Activated T-helper 2 cell treated with anti-CD3 and anti-CD28 coated beads, Interferon-gamma antibody, Interleukin-2, Interleukin-4, amounts not matched to agents 10 μg/mL and 5 μg/mL and 100 μg/mL, durations not matched to agents 14 hours and 24 hours and 36 hours (primary cell): ENCODE results near the gene ANK2. TPM values are rescaled to one million over a fixed set of nuclear protein-coding genes. Genes with fewer than 3 reads are reported as not detected.

Experiments
- DNase-seq: peaks from one replicate; pipeline ENCODE4 v3.0.0; 2021; ENCODE audit warnings: low spot score
- H3K27ac Mint-ChIP-seq: one replicate; pipeline ENCODE4 v1.8.0; 2021; ENCODE audit warnings: mixed read lengths
- H3K27me3 Mint-ChIP-seq: one replicate; pipeline ENCODE4 v1.8.0; 2021; ENCODE audit warnings: low read depth, mixed read lengths
- H3K36me3 Mint-ChIP-seq: one replicate; pipeline ENCODE4 v1.8.0; 2021; ENCODE audit warnings: low read depth, mixed read lengths
- H3K4me1 Mint-ChIP-seq: one replicate; pipeline ENCODE4 v1.8.0; 2021; ENCODE audit warnings: low read depth, mixed read lengths
- H3K4me3 Mint-ChIP-seq: one replicate; pipeline ENCODE4 v1.8.0; 2021; ENCODE audit warnings: low read depth, mild to moderate bottlenecking, moderate library complexity, mixed read lengths
- H3K9me3 Mint-ChIP-seq: one replicate; pipeline ENCODE4 v1.8.0; 2021; ENCODE audit warnings: mixed read lengths
- intact Hi-C: fragments of 100-400 bp; cut with micrococcal nuclease; formaldehyde crosslinking; loops from one replicate; pipeline ENCODE4 v1.15.1; 2023
- total RNA-seq: library from RNA; stranded (reverse); gene quantifications from 2 replicates; pipeline ENCODE4 v1.2.3, GENCODE V29; 2022

The ANK2 gene
- total RNA-seq, 1 donor from 2014 or later, result 2.9 TPM

- Mint-ChIP-seq H3K4me1 (no peaks in the 10 kb centered on the region), H3K9me3 (no peaks in the 10 kb centered on the region), H3K27ac (no peak overlapping the region), H3K27me3 (no peaks in the 10 kb centered on the region), H3K36me3 (no peaks in the 10 kb centered on the region), H3K4me3 (no peak overlapping the region)
- intact Hi-C loops, result no loop called here
- DNase-seq, result no peak
Observed at GRCh38 chr4:113080050-113080449, 30.6 kb downstream of the ANK2 start.

- Mint-ChIP-seq H3K27ac (no peak overlapping the region), H3K4me1 (no peaks in the 10 kb centered on the region), H3K9me3 (no peaks in the 10 kb centered on the region), H3K27me3 (no peaks in the 10 kb centered on the region), H3K4me3 (no peak overlapping the region), H3K36me3 (no peaks in the 10 kb centered on the region)
- intact Hi-C loops, result no loop called here
- no peak for DNase-seq
Observed at GRCh38 chr4:113080624-113081023, 31.2 kb downstream of the ANK2 start.

GRCh38 chr4:113083346-113083745, 33.9 kb downstream of the ANK2 start:
- no peaks in the 10 kb centered on the region for H3K27me3 Mint-ChIP-seq
- intact Hi-C loops, result no loop called here
- no peaks in the 10 kb centered on the region for H3K4me1 Mint-ChIP-seq
- H3K9me3 Mint-ChIP-seq, result no peaks in the 10 kb centered on the region
- no peak for DNase-seq
- no peak overlapping the region for H3K27ac Mint-ChIP-seq
- H3K4me3 Mint-ChIP-seq, result no peak overlapping the region
- no peaks in the 10 kb centered on the region for H3K36me3 Mint-ChIP-seq

- H3K4me3 Mint-ChIP-seq, result no peak overlapping the region
- DNase-seq, result no peak
- no peaks in the 10 kb centered on the region for H3K9me3 Mint-ChIP-seq
- no peaks in the 10 kb centered on the region for H3K36me3 Mint-ChIP-seq
- H3K27me3 Mint-ChIP-seq, result no peaks in the 10 kb centered on the region
- intact Hi-C loops, result no loop called here
- no peak overlapping the region for H3K27ac Mint-ChIP-seq
- H3K4me1 Mint-ChIP-seq, result no peaks in the 10 kb centered on the region
Observed at GRCh38 chr4:113086172-113086695, 36.8 kb downstream of the ANK2 start.

GRCh38 chr4:113088050-113088449, 38.6 kb downstream of the ANK2 start:
- Mint-ChIP-seq H3K27me3 (no peaks in the 10 kb centered on the region), H3K36me3 (no peaks in the 10 kb centered on the region), H3K27ac (no peak overlapping the region), H3K4me1 (no peaks in the 10 kb centered on the region), H3K9me3 (no peaks in the 10 kb centered on the region), H3K4me3 (no peak overlapping the region)
- intact Hi-C loops, result no loop called here
- DNase-seq, result no peak

- no peaks in the 10 kb centered on the region for H3K9me3 Mint-ChIP-seq
- H3K36me3 Mint-ChIP-seq, result no peaks in the 10 kb centered on the region
- no peak overlapping the region for H3K27ac Mint-ChIP-seq
- no peaks in the 10 kb centered on the region for H3K4me1 Mint-ChIP-seq
- H3K27me3 Mint-ChIP-seq, result no peaks in the 10 kb centered on the region
- no peak for DNase-seq
- H3K4me3 Mint-ChIP-seq, result no peak overlapping the region
- intact Hi-C loops, result no loop called here
Observed at GRCh38 chr4:113090954-113091353, 41.5 kb downstream of the ANK2 start.

GRCh38 chr4:113094331-113094730, 44.9 kb downstream of the ANK2 start:
- Mint-ChIP-seq H3K36me3 (no peaks in the 10 kb centered on the region), H3K4me1 (no peaks in the 10 kb centered on the region), H3K27me3 (no peaks in the 10 kb centered on the region), H3K27ac (no peak overlapping the region), H3K9me3 (no peaks in the 10 kb centered on the region), H3K4me3 (no peak overlapping the region)
- DNase-seq, result no peak
- intact Hi-C loops, result no loop called here

GRCh38 chr4:113094802-113095201, 45.3 kb downstream of the ANK2 start:
- H3K27me3 Mint-ChIP-seq, result no peaks in the 10 kb centered on the region
- no peak overlapping the region for H3K27ac Mint-ChIP-seq
- H3K4me1 Mint-ChIP-seq, result no peaks in the 10 kb centered on the region
- intact Hi-C loops, result no loop called here
- no peaks in the 10 kb centered on the region for H3K36me3 Mint-ChIP-seq
- no peaks in the 10 kb centered on the region for H3K9me3 Mint-ChIP-seq
- DNase-seq, result no peak
- H3K4me3 Mint-ChIP-seq, result no peak overlapping the region

- H3K27me3 Mint-ChIP-seq, result peaks cover 4% of the 10 kb centered on the region
- no peaks in the 10 kb centered on the region for H3K9me3 Mint-ChIP-seq
- no peaks in the 10 kb centered on the region for H3K4me1 Mint-ChIP-seq
- H3K27ac Mint-ChIP-seq, result no peak overlapping the region
- intact Hi-C loops, result no loop called here
- DNase-seq, result no peak
- no peaks in the 10 kb centered on the region for H3K36me3 Mint-ChIP-seq
- H3K4me3 Mint-ChIP-seq, result no peak overlapping the region
Observed at GRCh38 chr4:113101669-113102068, 52.2 kb downstream of the ANK2 start.

GRCh38 chr4:113103556-113103955, 54.1 kb downstream of the ANK2 start:
- no peak for DNase-seq
- Mint-ChIP-seq H3K27ac (no peak overlapping the region), H3K9me3 (no peaks in the 10 kb centered on the region), H3K36me3 (no peaks in the 10 kb centered on the region), H3K4me1 (no peaks in the 10 kb centered on the region), H3K27me3 (peaks cover 4% of the 10 kb centered on the region), H3K4me3 (no peak overlapping the region)
- intact Hi-C loops, result no loop called here

- intact Hi-C loops, result no loop called here
- H3K27me3 Mint-ChIP-seq, result peaks cover 4% of the 10 kb centered on the region
- no peak for DNase-seq
Observed at GRCh38 chr4:113106108-113106507, 56.7 kb downstream of the ANK2 start.

GRCh38 chr4:113109106-113109718, 59.8 kb downstream of the ANK2 start:
- Mint-ChIP-seq H3K27me3 (peaks cover 1% of the 10 kb centered on the region), H3K36me3 (no peaks in the 10 kb centered on the region), H3K4me1 (no peaks in the 10 kb centered on the region), H3K9me3 (no peaks in the 10 kb centered on the region), H3K27ac (no peak overlapping the region), H3K4me3 (no peak overlapping the region)
- DNase-seq, result no peak
- intact Hi-C loops, result no loop called here

More at GRCh38 chr4:113106108-113106507, 56.7 kb downstream of the ANK2 start:
- H3K9me3 Mint-ChIP-seq, result no peaks in the 10 kb centered on the region
- H3K36me3 Mint-ChIP-seq, result no peaks in the 10 kb centered on the region
- no peak overlapping the region for H3K27ac Mint-ChIP-seq
- no peak overlapping the region for H3K4me3 Mint-ChIP-seq
- H3K4me1 Mint-ChIP-seq, result no peaks in the 10 kb centered on the region

- no peak overlapping the region for H3K27ac Mint-ChIP-seq
- no peak overlapping the region for H3K4me3 Mint-ChIP-seq
- no peaks in the 10 kb centered on the region for H3K4me1 Mint-ChIP-seq
- intact Hi-C loops, result no loop called here
- H3K27me3 Mint-ChIP-seq, result peaks cover 4% of the 10 kb centered on the region
- no peaks in the 10 kb centered on the region for H3K9me3 Mint-ChIP-seq
- DNase-seq, result no peak
- no peaks in the 10 kb centered on the region for H3K36me3 Mint-ChIP-seq
Observed at GRCh38 chr4:113112338-113112978, 63.0 kb downstream of the ANK2 start.
